Measurements from ENCODE around the gene EMILIN1.

DNA sequence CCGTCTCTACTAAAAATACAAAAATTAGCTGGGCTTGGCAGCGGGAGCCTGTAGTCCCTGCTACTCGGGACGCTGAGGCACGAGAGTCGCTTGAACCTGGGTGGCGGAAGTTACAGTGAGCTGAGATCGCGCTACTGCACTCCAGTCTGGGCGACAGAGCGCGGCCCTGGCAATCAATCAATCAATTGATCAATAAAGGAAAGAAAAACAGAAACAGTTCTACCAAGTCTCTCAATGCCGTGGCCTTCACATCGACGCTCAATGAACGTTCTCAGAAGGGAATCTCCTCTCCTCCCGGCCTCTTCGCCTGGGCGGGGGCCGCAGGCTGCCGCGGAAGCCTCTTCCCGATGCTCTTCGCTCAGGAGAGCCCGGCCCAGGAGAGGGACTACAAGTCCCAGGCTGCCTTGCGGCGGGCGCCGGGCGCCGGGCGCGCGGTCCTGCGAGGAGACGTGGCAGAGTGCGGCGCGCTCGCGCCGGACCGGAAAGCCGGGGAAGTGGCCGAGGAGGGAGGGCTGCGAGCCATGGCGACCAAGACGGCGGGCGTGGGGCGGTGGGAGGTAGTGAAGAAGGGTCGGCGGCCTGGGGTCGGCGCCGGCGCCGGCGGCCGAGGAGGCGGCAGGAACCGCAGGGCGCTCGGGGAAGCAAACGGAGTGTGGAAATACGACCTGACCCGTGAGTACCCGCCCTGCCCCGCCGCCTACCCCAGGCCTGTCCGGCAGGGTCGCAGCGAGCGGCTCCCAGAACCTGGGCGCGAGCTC lies 45.7 kb upstream of the EMILIN1 start, which contains the start of gene TMEM214:
- TF ChIP-seq CTCF (IDR thresholded peaks at IDR 0.05 in 4 of 5, conservative IDR thresholded peaks at IDR 0.05 in 1 of 5) (peak in 3 of 5 experiments; percentile 31 to 37 (median 35)), POLR2A (IDR thresholded peaks at IDR 0.05) (peak; percentile 87 to 90)

All from gastrocnemius medialis (tissue), 4 donors.